ENCODE data around the gene PSME3IP1.
A peak's percentile ranks its signal among the peaks of the same experiment; 100 is the strongest.
"Not testable (repeated sequence)": the region's sequence is repeated elsewhere in the genome, so short reads cannot be mapped to it uniquely, and the experiment has no call there.

Gene PSME3IP1

GRCh38 chr16:57185945-57186871 lies at the start of gene PSME3IP1, which contains the start of gene RSPRY1:
TSS of gene PSME3IP1 (minus strand) at chr16:57186039. CDS start at chr16:57173854, 12,185 bp downstream.
TSS of gene RSPRY1 (plus strand) at chr16:57186329. CDS start at chr16:57204659, 18,330 bp downstream.
- peak; percentile 100 for DNase-seq (ENCODE audit: low read depth)

GRCh38 chr16:57235128-57236021 lies 49.5 kb upstream of the PSME3IP1 start:
- peak; percentile 83 for DNase-seq (ENCODE audit: low read depth)

- no peak for DNase-seq (ENCODE audit: low read depth)
These were observed 48.9 kb upstream of the PSME3IP1 start for GRCh38 chr16:57234707-57235092.

- DNase-seq (ENCODE audit: low read depth) = no peak
These were observed 48.3 kb upstream of the PSME3IP1 start for GRCh38 chr16:57233944-57234706.

- no peak for DNase-seq (ENCODE audit: low read depth)
These were observed 46.0 kb upstream of the PSME3IP1 start for GRCh38 chr16:57231821-57232350.

- DNase-seq (ENCODE audit: low read depth) = no peak
These were observed 43.2 kb upstream of the PSME3IP1 start for GRCh38 chr16:57229079-57229478.

GRCh38 chr16:57226701-57227621 lies 41.1 kb upstream of the PSME3IP1 start:
- no peak for DNase-seq (ENCODE audit: low read depth)

- no peak for DNase-seq (ENCODE audit: low read depth)
These were observed 40.1 kb upstream of the PSME3IP1 start for GRCh38 chr16:57225978-57226377.

GRCh38 chr16:57224651-57225335 lies 39.0 kb upstream of the PSME3IP1 start:
- no peak for DNase-seq (ENCODE audit: low read depth)

GRCh38 chr16:57223057-57223456 lies 37.2 kb upstream of the PSME3IP1 start:
- no peak for DNase-seq (ENCODE audit: low read depth)

- no peak for DNase-seq (ENCODE audit: low read depth)
These were observed 31.1 kb upstream of the PSME3IP1 start for GRCh38 chr16:57216968-57217367.

GRCh38 chr16:57213462-57213861 lies 27.6 kb upstream of the PSME3IP1 start:
- DNase-seq (ENCODE audit: low read depth) = peak; percentile 31

GRCh38 chr16:57209780-57210179 lies 23.9 kb upstream of the PSME3IP1 start:
- DNase-seq (ENCODE audit: low read depth) = no peak

GRCh38 chr16:57208926-57209325 lies 23.1 kb upstream of the PSME3IP1 start:
- no peak for DNase-seq (ENCODE audit: low read depth)

- no peak for DNase-seq (ENCODE audit: low read depth)
These were observed 18.8 kb upstream of the PSME3IP1 start for GRCh38 chr16:57204675-57205074.

GRCh38 chr16:57203451-57203850 lies 17.6 kb upstream of the PSME3IP1 start:
- DNase-seq (ENCODE audit: low read depth) = no peak

GRCh38 chr16:57202095-57202886 lies 16.5 kb upstream of the PSME3IP1 start:
- DNase-seq (ENCODE audit: low read depth) = no peak

GRCh38 chr16:57200926-57201325 lies 15.1 kb upstream of the PSME3IP1 start:
- not testable (repeated sequence) for DNase-seq (ENCODE audit: low read depth)

GRCh38 chr16:57200321-57200720 lies 14.5 kb upstream of the PSME3IP1 start:
- not testable (repeated sequence) for DNase-seq (ENCODE audit: low read depth)
